ENCODE results near the gene SSTR5.

DNA sequence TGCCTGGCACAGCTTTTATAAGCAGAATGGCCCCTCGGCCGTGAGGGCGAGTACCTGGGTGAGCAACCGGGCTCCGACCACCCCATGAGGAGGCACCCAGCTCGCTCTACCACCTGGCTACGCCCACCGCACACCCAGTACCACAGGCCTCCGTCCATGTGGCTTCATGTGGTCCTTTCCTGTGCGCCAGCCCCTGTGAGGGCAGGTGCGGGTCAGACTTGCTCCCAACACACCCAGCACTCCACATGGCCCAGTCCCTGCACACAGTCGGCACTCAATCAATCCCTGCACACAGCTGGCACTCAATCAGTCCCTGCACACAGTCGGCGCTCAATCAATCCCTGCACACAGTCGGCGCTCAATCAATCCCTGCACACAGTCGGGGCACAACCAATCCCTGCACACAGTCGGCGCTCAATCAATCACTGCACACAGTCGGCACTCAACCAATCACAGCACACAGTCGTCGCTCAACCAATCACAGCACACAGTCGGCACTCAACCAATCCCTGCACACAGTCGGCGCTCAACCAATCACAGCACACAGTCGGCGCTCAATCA is 19.5 kb downstream of the SSTR5 start:
- TF ChIP-seq EP300 (IDR thresholded peaks at IDR 0.05) (no peak), POLR2AphosphoS5 (IDR thresholded peaks at IDR 0.05) (no peak)

Measured in upper lobe of left lung (tissue), 4 donors.